Measurements from ENCODE around the gene GCSAM.

DNA sequence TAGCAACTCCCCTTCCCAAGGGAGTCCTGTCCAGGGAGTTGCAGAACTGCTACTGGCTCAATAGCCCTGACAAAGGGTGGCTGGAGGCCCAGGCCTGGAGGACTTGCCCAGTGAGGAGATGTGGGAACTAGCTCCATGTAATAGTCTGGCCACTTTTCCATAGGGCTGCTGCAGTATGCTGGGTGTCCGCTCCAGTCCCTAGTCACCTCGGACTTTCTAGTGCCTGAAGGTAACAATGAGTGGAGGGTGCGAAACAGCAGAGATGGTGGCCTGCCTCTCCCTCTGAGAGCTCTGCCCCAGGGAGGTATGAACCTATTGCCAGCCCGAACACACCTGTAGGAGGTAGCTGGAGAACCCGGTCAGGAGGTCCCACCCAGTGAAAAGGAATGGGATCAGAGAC is 42.0 kb upstream of the GCSAM start:
- TF ChIP-seq, protein P1, sequence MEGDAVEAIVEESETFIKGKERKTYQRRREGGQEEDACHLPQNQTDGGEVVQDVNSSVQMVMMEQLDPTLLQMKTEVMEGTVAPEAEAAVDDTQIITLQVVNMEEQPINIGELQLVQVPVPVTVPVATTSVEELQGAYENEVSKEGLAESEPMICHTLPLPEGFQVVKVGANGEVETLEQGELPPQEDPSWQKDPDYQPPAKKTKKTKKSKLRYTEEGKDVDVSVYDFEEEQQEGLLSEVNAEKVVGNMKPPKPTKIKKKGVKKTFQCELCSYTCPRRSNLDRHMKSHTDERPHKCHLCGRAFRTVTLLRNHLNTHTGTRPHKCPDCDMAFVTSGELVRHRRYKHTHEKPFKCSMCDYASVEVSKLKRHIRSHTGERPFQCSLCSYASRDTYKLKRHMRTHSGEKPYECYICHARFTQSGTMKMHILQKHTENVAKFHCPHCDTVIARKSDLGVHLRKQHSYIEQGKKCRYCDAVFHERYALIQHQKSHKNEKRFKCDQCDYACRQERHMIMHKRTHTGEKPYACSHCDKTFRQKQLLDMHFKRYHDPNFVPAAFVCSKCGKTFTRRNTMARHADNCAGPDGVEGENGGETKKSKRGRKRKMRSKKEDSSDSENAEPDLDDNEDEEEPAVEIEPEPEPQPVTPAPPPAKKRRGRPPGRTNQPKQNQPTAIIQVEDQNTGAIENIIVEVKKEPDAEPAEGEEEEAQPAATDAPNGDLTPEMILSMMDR (IDR thresholded peaks at IDR 0.05), result no peak
- no peak for TF ChIP-seq POLR2A (IDR thresholded peaks at IDR 0.05)

Measured in lower leg skin (tissue), 3 donors.